Natural killer cell (primary cell): ENCODE data around the gene GFPT2. TPM values are rescaled to one million over a fixed set of nuclear protein-coding genes. Genes with fewer than 3 reads are reported as not detected.

Experiments used
- ATAC-seq, 3 donors: fragments of 150-1000 bp in 2 of 3; fragments of 200-7000 bp in 1 of 3; cut with Tn5 transposase; 1 replicate in 1 of 3; 2 replicates in 2 of 3; pipeline ENCODE4 v1.10.0; 2021; ENCODE audit warnings: mild to moderate bottlenecking in 2 of 3, moderate library complexity in 2 of 3
- DNase-seq, 2 donors: peaks; one replicate each; pipeline versions ENCODE4 v3.0.0 to v3.0.0-alpha.2; 2013 to 2021; ENCODE audit warnings: mixed read lengths in 1 of 2
- H3K27ac ChIP-seq: one replicate; pipeline ENCODE4 v1.5.1; 2013; ENCODE audit warnings: mild to moderate bottlenecking, low read length
- H3K27me3 ChIP-seq: one replicate; pipeline ENCODE4 v1.6.1; 2013; ENCODE audit warnings: low read length; ENCODE audit not compliant: control insufficient read depth, insufficient read depth
- H3K36me3 ChIP-seq: one replicate; pipeline ENCODE4 v1.6.1; 2013; ENCODE audit warnings: low read length; ENCODE audit not compliant: control insufficient read depth, insufficient read depth
- H3K4me1 ChIP-seq: one replicate; pipeline ENCODE4 v1.6.1; 2013; ENCODE audit warnings: low read length; ENCODE audit not compliant: control insufficient read depth, insufficient read depth
- H3K4me3 ChIP-seq: one replicate; pipeline ENCODE4 v1.5.1; 2013; ENCODE audit warnings: low read length
- H3K9me3 ChIP-seq: one replicate; pipeline ENCODE4 v1.6.1; 2013; ENCODE audit warnings: low read length; ENCODE audit not compliant: control insufficient read depth, insufficient read depth
- H3K27ac Mint-ChIP-seq, 2 donors: one replicate each; pipeline ENCODE4 v1.8.0; 2022; ENCODE audit warnings: mild to moderate bottlenecking in 2 of 2, mixed read lengths in 2 of 2, moderate library complexity in 1 of 2
- H3K27me3 Mint-ChIP-seq, 2 donors: one replicate each; pipeline ENCODE4 v1.8.0; 2022; ENCODE audit warnings: low read depth in 2 of 2, mixed read lengths in 2 of 2
- H3K36me3 Mint-ChIP-seq: one replicate; pipeline ENCODE4 v1.8.0; 2022; ENCODE audit warnings: mixed read lengths
- H3K4me1 Mint-ChIP-seq, 2 donors: one replicate each; pipeline ENCODE4 v1.8.0; 2022; ENCODE audit warnings: mixed read lengths in 2 of 2
- H3K4me3 Mint-ChIP-seq: one replicate; pipeline ENCODE4 v1.8.0; 2022; ENCODE audit warnings: mild to moderate bottlenecking, moderate library complexity, mixed read lengths
- H3K9me3 Mint-ChIP-seq, 2 donors: one replicate each; pipeline ENCODE4 v1.8.0; 2022; ENCODE audit warnings: mixed read lengths in 2 of 2
- WGBS: methylation state at CpG from one replicate; pipeline ENCODE4 v1.1.7; 2013; ENCODE audit warnings: missing lambda C conversion rate; ENCODE audit not compliant: insufficient coverage; 5-methylcytosine and 5-hydroxymethylcytosine counted together
- intact Hi-C: fragments of 100-400 bp; cut with micrococcal nuclease; formaldehyde crosslinking; loops from one replicate; pipeline ENCODE4 v1.14.2; 2022
- total RNA-seq, 4 donors: library from RNA; stranded (reverse); fragments of 120-200 nt in 1 of 4; gene quantifications; one replicate each; pipeline versions ENCODE4 v1.2.3 to v1.2.4, GENCODE V29; 2013 to 2022
- TF ChIP-seq, protein P1 (sequence below): fragments of 200-600 bp; IDR thresholded peaks from one replicate; pipeline ENCODE4 v1.8.0; 2022; ENCODE audit warnings: antibody characterized with exemption

The GFPT2 gene
- total RNA-seq, 3 donors from 2014 or later (not counting 1 experiment from before 2014, with no cell fraction given), result 0.56 to 0.86 TPM; not detected in 1

GRCh38 chr5:180253036-180253824, 99.9 kb downstream of the GFPT2 start:
- Histone ChIP-seq H3K4me3 (no peak overlapping the region), H3K27me3 (no peaks in the 10 kb centered on the region), H3K36me3 (peaks cover 34% of the 10 kb centered on the region), H3K9me3 (peaks cover 81% of the 10 kb centered on the region), H3K27ac (no peak overlapping the region), H3K4me1 (no peaks in the 10 kb centered on the region)
- WGBS, result 96% methylated on average over 24 of the region's 24 CpGs
- peak in 1 of 3 donors; percentile 24 for ATAC-seq
- Mint-ChIP-seq H3K27me3 (no peaks in the 10 kb centered on the region), H3K4me3 (no peak overlapping the region), H3K36me3 (peaks cover 51% of the 10 kb centered on the region), H3K4me1 (peaks cover 0 to 5% of the 10 kb centered on the region in 2 donors), H3K9me3 (peaks cover 11 to 26% of the 10 kb centered on the region in 2 donors), H3K27ac (no peak overlapping the region)
- intact Hi-C loops, result no loop called here
- TF ChIP-seq, protein P1, sequence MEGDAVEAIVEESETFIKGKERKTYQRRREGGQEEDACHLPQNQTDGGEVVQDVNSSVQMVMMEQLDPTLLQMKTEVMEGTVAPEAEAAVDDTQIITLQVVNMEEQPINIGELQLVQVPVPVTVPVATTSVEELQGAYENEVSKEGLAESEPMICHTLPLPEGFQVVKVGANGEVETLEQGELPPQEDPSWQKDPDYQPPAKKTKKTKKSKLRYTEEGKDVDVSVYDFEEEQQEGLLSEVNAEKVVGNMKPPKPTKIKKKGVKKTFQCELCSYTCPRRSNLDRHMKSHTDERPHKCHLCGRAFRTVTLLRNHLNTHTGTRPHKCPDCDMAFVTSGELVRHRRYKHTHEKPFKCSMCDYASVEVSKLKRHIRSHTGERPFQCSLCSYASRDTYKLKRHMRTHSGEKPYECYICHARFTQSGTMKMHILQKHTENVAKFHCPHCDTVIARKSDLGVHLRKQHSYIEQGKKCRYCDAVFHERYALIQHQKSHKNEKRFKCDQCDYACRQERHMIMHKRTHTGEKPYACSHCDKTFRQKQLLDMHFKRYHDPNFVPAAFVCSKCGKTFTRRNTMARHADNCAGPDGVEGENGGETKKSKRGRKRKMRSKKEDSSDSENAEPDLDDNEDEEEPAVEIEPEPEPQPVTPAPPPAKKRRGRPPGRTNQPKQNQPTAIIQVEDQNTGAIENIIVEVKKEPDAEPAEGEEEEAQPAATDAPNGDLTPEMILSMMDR, result no peak
- no peak for DNase-seq

DNA sequence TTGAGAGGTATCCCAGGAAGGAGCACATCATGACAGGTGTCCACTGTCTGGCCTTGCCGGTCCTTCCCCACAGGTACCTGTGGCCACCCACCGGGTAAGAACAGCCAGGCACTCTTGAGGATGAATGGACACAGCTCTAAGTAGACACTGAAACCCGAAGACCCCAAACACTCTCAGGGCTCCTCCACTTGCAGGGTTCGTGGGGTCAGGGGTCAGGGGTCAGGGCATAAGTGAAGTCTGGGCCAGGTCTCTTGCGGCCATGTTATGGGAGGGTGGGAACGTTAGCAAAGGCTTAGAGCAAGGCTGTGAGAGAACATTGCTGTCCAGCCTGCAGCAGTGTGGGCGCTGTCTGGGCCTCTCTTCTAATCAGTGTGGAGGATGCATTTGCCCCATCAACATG, 101.2 kb downstream of the GFPT2 start:
- DNase-seq (no peak), ATAC-seq (no peak)
- no peak overlapping the region for H3K27ac ChIP-seq
- TF ChIP-seq, protein P1, result no peak
- H3K9me3 ChIP-seq, result peaks cover 79% of the 10 kb centered on the region
- H3K4me1 ChIP-seq, result no peaks in the 10 kb centered on the region
- no peak overlapping the region for H3K4me3 ChIP-seq
- intact Hi-C loops, result no loop called here
- 99% methylated on average over 7 of the region's 7 CpGs for WGBS
- Mint-ChIP-seq H3K27ac (no peak overlapping the region), H3K4me1 (peaks cover 0 to 5% of the 10 kb centered on the region in 2 donors), H3K4me3 (no peak overlapping the region), H3K9me3 (peaks cover 9 to 18% of the 10 kb centered on the region in 2 donors), H3K36me3 (peaks cover 46% of the 10 kb centered on the region), H3K27me3 (no peaks in the 10 kb centered on the region)
- no peaks in the 10 kb centered on the region for H3K27me3 ChIP-seq
- H3K36me3 ChIP-seq, result peaks cover 27% of the 10 kb centered on the region

DNA sequence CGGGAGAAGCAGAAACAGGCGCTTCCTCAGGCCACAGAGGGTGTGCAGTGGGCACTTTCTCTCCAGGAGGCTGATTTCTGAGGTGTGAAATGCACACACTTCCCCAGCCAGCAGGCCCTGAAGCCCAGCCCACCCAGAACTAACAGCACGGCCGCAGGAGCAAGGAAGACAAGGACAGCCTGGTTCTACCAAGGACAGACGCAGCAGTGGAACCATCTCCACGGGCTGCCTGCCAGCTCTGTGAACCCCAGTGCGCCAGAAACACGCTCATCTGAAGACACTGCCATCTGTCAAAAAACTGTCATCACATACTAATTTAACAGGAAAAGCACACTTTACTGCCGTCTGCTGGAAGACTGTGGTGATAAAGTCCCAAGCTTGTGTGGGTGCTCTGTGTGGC, 102.0 kb downstream of the GFPT2 start:
- H3K27ac ChIP-seq, result no peak overlapping the region
- H3K9me3 Mint-ChIP-seq, result peaks cover 9 to 16% of the 10 kb centered on the region in 2 donors
- H3K9me3 ChIP-seq, result peaks cover 71% of the 10 kb centered on the region
- no peak overlapping the region for H3K4me3 Mint-ChIP-seq
- peaks cover 46% of the 10 kb centered on the region for H3K36me3 Mint-ChIP-seq
- H3K4me3 ChIP-seq, result no peak overlapping the region
- ATAC-seq (no peak), DNase-seq (no peak)
- no peaks in the 10 kb centered on the region for H3K27me3 ChIP-seq
- peaks cover 28% of the 10 kb centered on the region for H3K36me3 ChIP-seq
- H3K4me1 Mint-ChIP-seq, result peaks cover 0 to 5% of the 10 kb centered on the region in 2 donors
- WGBS, result 98% methylated on average over 8 of the region's 9 CpGs
- H3K4me1 ChIP-seq, result no peaks in the 10 kb centered on the region
- TF ChIP-seq, protein P1, result no peak
- H3K27ac Mint-ChIP-seq, result no peak overlapping the region
- intact Hi-C loops, result no loop called here
- no peaks in the 10 kb centered on the region for H3K27me3 Mint-ChIP-seq

Other genes with a start within 250 kb of the GFPT2 start
- gene RASGEF1C, start 144.1 kb downstream of the GFPT2 start, total RNA-seq, result not detected
- gene MAPK9, start 61.3 kb downstream of the GFPT2 start, total RNA-seq, result 10 to 100 TPM; 34.1 to 48.5 (median 40.4) TPM
- gene CNOT6, start 141.0 kb upstream of the GFPT2 start, total RNA-seq, result 10 to 100 TPM; 20.9 to 32.4 (median 26.1) TPM
- gene SCGB3A1, start 238.2 kb upstream of the GFPT2 start, total RNA-seq, result not detected